NK-92 (cell line): ENCODE results near the gene SPRR2F.

Experiments used
- DNase-seq: peaks from one replicate; lab custom pipeline; 2025; ENCODE audit not compliant: unreplicated experiment; lab: John Stamatoyannopoulos, UW

SPRR2F gene

DNA sequence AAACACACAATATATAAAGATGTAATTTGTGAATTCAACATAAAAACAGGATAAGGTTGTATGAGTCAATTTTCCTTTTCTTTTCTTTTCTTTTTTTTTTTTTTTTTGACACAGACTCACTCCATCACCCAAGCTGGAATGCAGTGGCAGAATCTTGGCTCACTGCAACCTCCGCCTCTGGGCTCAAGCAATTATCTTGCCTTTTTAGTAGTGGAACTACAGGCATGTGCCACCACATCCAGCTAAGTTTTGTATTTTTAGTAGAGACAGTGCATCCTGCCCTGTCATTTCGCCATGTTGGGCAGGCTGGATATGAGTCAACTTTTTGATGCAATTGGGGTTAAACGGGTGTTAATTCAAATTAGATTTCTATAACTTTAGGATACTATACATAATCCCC, 31.6 kb downstream of the SPRR2F start:
- DNase-seq, result no peak

DNA sequence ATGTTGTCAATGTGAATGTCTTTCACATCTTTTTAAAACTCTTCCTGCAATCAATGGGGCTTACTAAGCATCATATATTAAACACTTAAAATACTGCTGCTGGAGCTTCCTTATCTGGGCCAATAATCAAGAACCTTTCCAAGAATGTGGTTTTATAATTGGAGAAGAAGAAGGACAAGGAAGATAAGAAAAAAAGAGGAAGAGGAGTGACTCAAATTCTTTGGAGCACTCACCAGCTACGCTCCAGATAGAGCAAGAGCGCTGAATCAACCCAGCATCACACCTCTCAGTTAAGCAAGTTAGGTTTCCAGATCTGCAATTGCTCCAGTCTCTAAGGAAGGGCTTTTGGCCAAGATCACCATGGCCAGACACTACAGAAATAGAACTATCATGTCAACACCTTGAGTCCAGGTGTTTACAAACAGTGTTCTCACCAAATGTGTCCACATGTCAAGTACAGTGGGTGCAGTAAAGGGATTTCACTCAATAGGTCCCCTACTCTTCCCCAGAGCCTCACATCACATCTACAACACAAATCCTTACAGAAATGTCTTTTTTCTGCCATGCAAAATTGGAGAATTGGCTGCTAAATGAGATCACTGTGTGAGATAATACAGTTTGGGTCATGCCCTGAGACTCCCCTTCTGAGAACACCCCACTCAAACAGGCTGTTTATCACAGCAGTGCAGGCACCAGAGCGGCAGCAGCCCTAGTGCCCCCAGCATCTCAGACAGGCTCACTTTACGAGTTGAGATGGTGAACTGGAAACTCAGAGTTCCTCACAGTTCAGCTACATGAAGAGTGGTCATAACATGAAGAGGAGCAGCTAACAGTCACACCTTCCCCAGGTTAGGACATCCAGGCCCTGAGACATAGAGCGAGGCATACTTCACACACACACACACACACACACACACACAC, 40.2 kb downstream of the SPRR2F start:
- DNase-seq, result no peak

DNA sequence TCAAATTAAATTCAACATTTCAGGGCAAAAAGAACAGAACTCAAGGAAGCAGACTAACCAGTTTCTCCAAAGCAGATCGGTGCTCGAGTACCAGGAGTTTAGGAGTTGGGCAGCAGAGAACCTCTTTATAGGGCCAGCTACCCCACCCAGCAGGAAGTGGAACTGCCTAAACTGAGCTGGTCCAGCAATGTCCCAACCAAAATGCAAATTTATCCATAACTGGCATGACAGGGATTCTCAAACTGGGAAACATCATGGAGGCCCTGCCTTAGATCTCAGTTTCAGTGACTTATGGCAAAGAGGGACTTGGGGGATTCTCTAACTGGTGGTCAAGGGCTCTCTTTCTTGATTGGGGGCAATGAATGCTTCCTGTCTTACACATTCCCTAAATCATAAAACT, 41.8 kb downstream of the SPRR2F start, which contains the start of gene SPRR2B:
SPRR2B (minus strand) TSS at position 101 of the 400 bp plus-strand sequence. CDS start 772 bp downstream, outside the sequence.
- DNase-seq, result no peak

DNA sequence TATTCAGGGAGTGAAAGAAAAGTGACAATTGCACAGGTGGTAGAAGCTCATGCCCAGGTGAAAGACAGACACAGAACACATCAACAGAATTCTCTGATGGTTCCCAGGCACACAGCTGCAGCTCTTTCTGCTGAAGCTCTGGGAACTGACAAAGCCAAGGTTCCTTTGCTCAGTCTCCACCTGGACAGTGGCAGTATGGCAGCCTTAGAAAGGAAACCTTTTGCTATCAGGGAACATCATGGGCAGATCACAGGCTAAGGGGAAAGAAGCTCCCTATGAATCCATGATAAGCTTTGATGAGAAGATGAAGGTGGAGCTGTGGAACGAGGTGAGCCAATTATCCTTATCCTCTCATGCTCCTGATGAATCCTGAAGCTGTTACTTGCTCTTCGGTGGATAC, 43.1 kb downstream of the SPRR2F start:
- no peak for DNase-seq
